MM.1S (cell line): ENCODE measurements around the gene FREY1.

Experiments used
- DNase-seq: peaks from one replicate; pipeline ENCODE4 v3.0.0-alpha.2; 2015
- H2AFZ ChIP-seq: fragments of 300-600 bp; sonication (generic); 2 replicates; pipeline ENCODE4 v1.6.0; 2016; ENCODE audit warnings: antibody characterized with exemption, low read length
- H3F3A ChIP-seq: fragments of 300-600 bp; sonication (generic); 2 replicates; pipeline ENCODE4 v1.6.1; 2016; ENCODE audit warnings: mild to moderate bottlenecking, antibody characterized with exemption, low read length, moderate library complexity, mixed read lengths; ENCODE audit not compliant: insufficient read depth
- H3K27ac ChIP-seq: fragments of 300-600 bp; sonication (generic); 2 replicates; pipeline ENCODE4 v1.5.1; 2016; ENCODE audit warnings: mild to moderate bottlenecking, low read length
- H3K27me3 ChIP-seq: fragments of 300-600 bp; sonication (generic); replicated peaks from 2 replicates; pipeline ENCODE4 v1.6.0; 2016; ENCODE audit warnings: low read length; ENCODE audit not compliant: insufficient read depth
- H3K36me3 ChIP-seq: fragments of 300-600 bp; sonication (generic); replicated peaks from 2 replicates; pipeline ENCODE4 v1.6.1; 2016; ENCODE audit warnings: mild to moderate bottlenecking, low read length, mixed read lengths; ENCODE audit not compliant: insufficient read depth
- H3K4me1 ChIP-seq: fragments of 300-600 bp; sonication (generic); 2 replicates; pipeline ENCODE4 v1.6.1; 2016; ENCODE audit warnings: low read length, mixed read lengths
- H3K4me2 ChIP-seq: fragments of 300-600 bp; sonication (generic); 2 replicates; pipeline ENCODE4 v1.6.0; 2016; ENCODE audit warnings: low read depth, low read length
- H3K4me3 ChIP-seq: fragments of 300-600 bp; sonication (generic); 2 replicates; pipeline ENCODE4 v1.5.1; 2016; ENCODE audit warnings: low read length, mixed read lengths
- H3K79me2 ChIP-seq: fragments of 300-600 bp; sonication (generic); 2 replicates; pipeline ENCODE4 v1.6.1; 2016; ENCODE audit warnings: mixed run types, low read length, mixed read lengths
- H3K9ac ChIP-seq: fragments of 300-600 bp; sonication (generic); 2 replicates; pipeline ENCODE4 v1.6.1; 2016; ENCODE audit warnings: low read length, mixed read lengths
- H3K9me2 ChIP-seq: fragments of 300-600 bp; sonication (generic); replicated peaks from 2 replicates; pipeline ENCODE4 v1.6.1; 2016; ENCODE audit warnings: mild to moderate bottlenecking, low read length, mixed read lengths; ENCODE audit not compliant: insufficient read depth
- H3K9me3 ChIP-seq: fragments of 300-600 bp; sonication (generic); replicated peaks from 2 replicates; pipeline ENCODE4 v1.6.1; 2016; ENCODE audit warnings: mild to moderate bottlenecking, low read length, mixed read lengths; ENCODE audit not compliant: insufficient read depth
- H4K20me1 ChIP-seq: fragments of 300-600 bp; sonication (generic); 2 replicates; pipeline ENCODE4 v1.6.1; 2016; ENCODE audit warnings: mild to moderate bottlenecking, low read length, moderate library complexity, mixed read lengths; ENCODE audit not compliant: insufficient read depth
- EZH2 ChIP-seq: fragments of 300-600 bp; sonication (generic); optimal IDR thresholded peaks from 2 replicates; pipeline ENCODE3; 2017; ENCODE audit warnings: low read depth, mild to moderate bottlenecking, antibody characterized with exemption, low read length, mixed read lengths
- EZH2phosphoT487 ChIP-seq: fragments of 300-600 bp; sonication (generic); IDR thresholded peaks from 2 replicates; pipeline ENCODE4 v1.6.1; 2018; ENCODE audit warnings: antibody characterized with exemption, low read length
- TF ChIP-seq, protein P1 (sequence below): fragments of 300-600 bp; sonication (generic); IDR thresholded peaks from 2 replicates; pipeline ENCODE4 v1.5.1; 2016; ENCODE audit warnings: antibody characterized with exemption, low read length, mixed read lengths

The FREY1 gene

DNA sequence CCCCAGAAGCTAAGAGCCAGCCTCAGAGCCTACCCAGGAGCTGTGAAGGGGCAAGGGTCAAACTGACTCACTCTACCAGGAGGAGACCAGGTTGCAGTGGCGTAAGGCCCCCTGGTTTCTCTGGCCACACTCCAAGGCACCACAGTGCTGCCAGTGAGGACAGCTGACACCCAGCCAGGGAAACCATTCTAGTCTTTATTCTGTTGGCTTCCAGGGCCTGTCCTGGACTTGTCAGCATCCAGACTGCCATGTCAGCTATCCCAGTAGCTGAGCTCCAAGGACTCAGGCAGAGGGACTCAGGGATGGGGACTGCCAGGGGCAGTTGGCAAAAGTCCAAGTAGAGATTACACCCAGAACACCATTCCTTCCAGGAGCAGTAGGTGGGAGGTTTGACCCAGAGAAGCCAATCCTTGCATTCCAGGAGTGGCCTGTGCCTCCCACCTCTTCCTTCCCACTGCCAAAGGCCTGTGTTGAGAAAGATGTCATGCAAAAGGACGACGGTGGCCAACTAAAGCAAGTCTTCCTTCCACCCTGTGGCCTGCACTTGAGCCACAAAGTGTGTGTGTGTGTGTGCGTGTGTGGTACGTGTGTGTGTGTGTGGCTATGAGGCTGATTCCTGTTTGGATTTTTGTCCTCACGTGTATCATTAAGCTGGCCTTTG lies 25.2 kb downstream of the FREY1 start:
- Histone ChIP-seq H3K4me1 (no peaks in the 10 kb centered on the region), H3K9ac (no peak overlapping the region), H3K27ac (no peak overlapping the region), H3K9me2 (no peaks in the 10 kb centered on the region), H3K9me3 (no peaks in the 10 kb centered on the region), H2AFZ (no peak overlapping the region), H3F3A (no peaks in the 10 kb centered on the region), H3K79me2 (no peaks in the 10 kb centered on the region), H4K20me1 (no peaks in the 10 kb centered on the region), H3K36me3 (no peaks in the 10 kb centered on the region), H3K4me2 (no peak overlapping the region), H3K27me3 (no peaks in the 10 kb centered on the region), H3K4me3 (no peak overlapping the region)
- no peak for TF ChIP-seq EZH2
- no peak for TF ChIP-seq EZH2phosphoT487
- TF ChIP-seq, protein P1, sequence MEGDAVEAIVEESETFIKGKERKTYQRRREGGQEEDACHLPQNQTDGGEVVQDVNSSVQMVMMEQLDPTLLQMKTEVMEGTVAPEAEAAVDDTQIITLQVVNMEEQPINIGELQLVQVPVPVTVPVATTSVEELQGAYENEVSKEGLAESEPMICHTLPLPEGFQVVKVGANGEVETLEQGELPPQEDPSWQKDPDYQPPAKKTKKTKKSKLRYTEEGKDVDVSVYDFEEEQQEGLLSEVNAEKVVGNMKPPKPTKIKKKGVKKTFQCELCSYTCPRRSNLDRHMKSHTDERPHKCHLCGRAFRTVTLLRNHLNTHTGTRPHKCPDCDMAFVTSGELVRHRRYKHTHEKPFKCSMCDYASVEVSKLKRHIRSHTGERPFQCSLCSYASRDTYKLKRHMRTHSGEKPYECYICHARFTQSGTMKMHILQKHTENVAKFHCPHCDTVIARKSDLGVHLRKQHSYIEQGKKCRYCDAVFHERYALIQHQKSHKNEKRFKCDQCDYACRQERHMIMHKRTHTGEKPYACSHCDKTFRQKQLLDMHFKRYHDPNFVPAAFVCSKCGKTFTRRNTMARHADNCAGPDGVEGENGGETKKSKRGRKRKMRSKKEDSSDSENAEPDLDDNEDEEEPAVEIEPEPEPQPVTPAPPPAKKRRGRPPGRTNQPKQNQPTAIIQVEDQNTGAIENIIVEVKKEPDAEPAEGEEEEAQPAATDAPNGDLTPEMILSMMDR, result no peak
- no peak for DNase-seq

DNA sequence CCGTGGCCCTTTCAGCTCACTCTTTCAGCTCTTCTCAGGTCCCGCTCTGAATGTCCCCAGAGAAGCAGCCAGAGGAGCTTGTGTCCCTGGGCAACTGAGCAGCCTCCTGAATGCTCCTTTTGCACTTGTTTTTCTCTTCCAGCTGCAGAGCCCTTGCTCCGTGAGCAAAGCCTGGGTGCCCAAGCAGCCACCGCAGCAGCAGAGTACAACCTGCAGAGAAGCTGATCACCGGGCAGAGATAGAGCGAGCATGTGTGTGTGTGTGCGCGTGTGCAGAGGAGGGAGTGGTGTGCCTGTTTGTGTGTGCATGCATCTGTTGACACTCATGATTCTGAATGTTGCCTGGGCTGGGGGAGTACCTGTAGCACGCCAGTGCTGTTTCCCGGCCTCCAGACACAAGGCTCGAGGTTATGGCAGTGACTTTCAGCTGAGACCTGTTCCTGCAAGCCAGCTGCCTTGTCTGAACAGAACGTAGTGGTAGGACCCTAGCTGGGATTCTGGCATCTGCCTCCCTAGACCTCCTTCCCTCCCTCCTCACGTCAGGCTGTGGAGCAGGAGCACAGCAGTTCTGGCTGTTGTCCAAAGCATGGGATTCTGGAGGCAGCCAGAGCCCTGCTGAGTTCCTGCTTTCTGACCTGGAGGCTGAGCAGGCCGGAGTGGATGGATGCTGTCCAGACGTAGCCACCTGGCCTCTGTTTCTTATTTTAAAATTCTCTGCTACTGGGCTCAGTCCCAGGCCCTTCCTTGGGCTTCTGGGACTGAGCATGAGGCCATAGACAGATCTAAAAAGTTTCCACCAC lies 26.1 kb downstream of the FREY1 start:
- Histone ChIP-seq H3K79me2 (no peaks in the 10 kb centered on the region), H3K9me2 (no peaks in the 10 kb centered on the region), H3K27ac (no peak overlapping the region), H3K9me3 (no peaks in the 10 kb centered on the region), H4K20me1 (no peaks in the 10 kb centered on the region), H2AFZ (no peak overlapping the region), H3F3A (no peaks in the 10 kb centered on the region), H3K4me1 (no peaks in the 10 kb centered on the region), H3K36me3 (no peaks in the 10 kb centered on the region), H3K9ac (no peak overlapping the region), H3K4me2 (no peak overlapping the region), H3K27me3 (no peaks in the 10 kb centered on the region), H3K4me3 (no peak overlapping the region)
- TF ChIP-seq, protein P1, result no peak
- TF ChIP-seq EZH2 (no peak), EZH2phosphoT487 (no peak)
- no peak for DNase-seq

DNA sequence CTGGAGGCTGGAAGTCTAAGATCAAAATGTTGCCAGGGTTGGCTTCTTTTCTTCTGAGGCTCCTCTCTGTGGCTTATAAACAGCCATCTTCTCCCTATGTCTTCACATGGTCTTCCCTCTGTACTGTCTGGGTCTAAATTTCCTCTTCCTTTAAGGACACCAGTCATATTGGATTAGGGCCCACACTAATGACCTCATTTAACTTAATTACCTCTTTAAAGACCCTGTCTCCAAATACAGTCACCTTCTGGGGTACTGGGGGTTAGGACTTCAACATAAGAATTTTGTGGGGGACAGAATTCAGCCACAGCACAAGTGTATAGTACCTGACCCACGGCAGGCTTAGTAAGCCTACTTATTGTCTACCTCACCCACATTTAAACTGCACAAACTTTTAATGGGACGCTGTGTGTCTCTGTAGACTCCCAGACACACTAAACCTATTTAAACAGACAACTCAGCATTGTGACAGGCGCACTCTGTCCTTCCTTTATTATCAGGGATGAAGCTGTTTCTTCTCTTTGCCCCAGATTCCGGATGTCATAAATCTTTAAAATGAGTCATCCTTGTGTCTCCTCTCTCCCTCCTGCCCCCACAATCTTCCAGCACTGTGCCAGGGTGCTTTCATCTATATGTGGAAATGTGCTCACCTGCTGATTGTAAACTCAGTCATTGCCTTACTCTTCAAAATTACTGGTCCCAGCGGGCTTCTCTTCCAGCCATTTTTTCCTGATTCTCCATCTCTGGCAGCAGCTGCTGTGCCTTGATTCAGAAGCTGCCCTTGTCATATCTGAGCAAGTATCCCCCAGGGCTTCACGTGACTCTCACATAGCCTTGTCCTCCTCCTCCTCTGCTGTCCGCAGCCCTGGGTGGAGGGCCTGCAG lies 27.0 kb downstream of the FREY1 start:
- Histone ChIP-seq H3K9me3 (no peaks in the 10 kb centered on the region), H3K4me3 (no peak overlapping the region), H3K27me3 (no peaks in the 10 kb centered on the region), H2AFZ (no peak overlapping the region), H3K4me2 (no peak overlapping the region), H3K9ac (no peak overlapping the region), H3K36me3 (no peaks in the 10 kb centered on the region), H3K4me1 (no peaks in the 10 kb centered on the region), H4K20me1 (no peaks in the 10 kb centered on the region), H3K9me2 (no peaks in the 10 kb centered on the region), H3K79me2 (no peaks in the 10 kb centered on the region), H3K27ac (no peak overlapping the region), H3F3A (no peaks in the 10 kb centered on the region)
- no peak for DNase-seq
- TF ChIP-seq, protein P1, result no peak
- TF ChIP-seq EZH2 (no peak), EZH2phosphoT487 (no peak)
